Cardiac muscle cell (in vitro differentiated cells and primary cell): Measurements from ENCODE around the gene NME8. TPM values are rescaled to one million over a fixed set of nuclear protein-coding genes. Genes with fewer than 3 reads are reported as not detected.

ENCODE experiments used
- DNase-seq, 2 donors: peaks; one replicate each; pipeline versions ENCODE4 v3.0.0 to v3.0.0-alpha.2; 2010 to 2017; ENCODE audit warnings: low read depth in 1 of 2, low spot score in 1 of 2
- H3K27ac ChIP-seq: fragments of 200-600 bp; sonication (generic); 2 replicates; pipeline ENCODE4 v1.5.1; 2016
- H3K27me3 ChIP-seq: fragments of 200-600 bp; sonication (generic); 2 replicates; pipeline ENCODE4 v1.6.0; 2016; ENCODE audit warnings: control low read depth
- H3K36me3 ChIP-seq: fragments of 200-600 bp; sonication (generic); 2 replicates; pipeline ENCODE4 v1.5.1; 2016; ENCODE audit warnings: control low read depth
- H3K4me1 ChIP-seq: fragments of 200-600 bp; sonication (generic); 2 replicates; pipeline ENCODE4 v1.8.1; 2017; ENCODE audit warnings: low read depth, mild to moderate bottlenecking, mixed run types
- H3K4me3 ChIP-seq: fragments of 200-600 bp; sonication (generic); 2 replicates; pipeline ENCODE4 v1.5.1; 2016; ENCODE audit warnings: mild to moderate bottlenecking
- H3K9me3 ChIP-seq: fragments of 200-600 bp; sonication (generic); 2 replicates; pipeline ENCODE4 v1.5.1; 2017; ENCODE audit warnings: low read depth, mild to moderate bottlenecking, control low read depth
- polyA plus RNA-seq: library from polyadenylated mRNA; unstranded; fragments of >200 nt; fragmentation: Nextera tagmentation; extraction: Ambion mirVana; gene quantifications from 2 replicates; pipeline ENCODE4 v1.2.1, GENCODE V29; 2016
- total RNA-seq: library from RNA; depleted of rRNA; stranded (reverse); fragments of >200 nt; gene quantifications from 2 replicates; pipeline ENCODE4 v1.2.3, GENCODE V29; 2016
- TF ChIP-seq, protein P1 (sequence below): IDR thresholded peaks from 2 replicates; pipeline ENCODE4 v1.5.1; 2012; ENCODE audit warnings: low read depth, mild to moderate bottlenecking, low read length

Gene NME8
- total and polyA plus RNA-seq, 2 experiments from 2014 or later: 0.06 TPM; not detected in 1

- H3K4me3 ChIP-seq: no peak overlapping the region
- no peaks in the 10 kb centered on the region for H3K36me3 ChIP-seq
- no peak overlapping the region for H3K27ac ChIP-seq
- peaks cover 3% of the 10 kb centered on the region for H3K4me1 ChIP-seq
- no peaks in the 10 kb centered on the region for H3K27me3 ChIP-seq
- H3K9me3 ChIP-seq: no peaks in the 10 kb centered on the region
- TF ChIP-seq, protein P1, sequence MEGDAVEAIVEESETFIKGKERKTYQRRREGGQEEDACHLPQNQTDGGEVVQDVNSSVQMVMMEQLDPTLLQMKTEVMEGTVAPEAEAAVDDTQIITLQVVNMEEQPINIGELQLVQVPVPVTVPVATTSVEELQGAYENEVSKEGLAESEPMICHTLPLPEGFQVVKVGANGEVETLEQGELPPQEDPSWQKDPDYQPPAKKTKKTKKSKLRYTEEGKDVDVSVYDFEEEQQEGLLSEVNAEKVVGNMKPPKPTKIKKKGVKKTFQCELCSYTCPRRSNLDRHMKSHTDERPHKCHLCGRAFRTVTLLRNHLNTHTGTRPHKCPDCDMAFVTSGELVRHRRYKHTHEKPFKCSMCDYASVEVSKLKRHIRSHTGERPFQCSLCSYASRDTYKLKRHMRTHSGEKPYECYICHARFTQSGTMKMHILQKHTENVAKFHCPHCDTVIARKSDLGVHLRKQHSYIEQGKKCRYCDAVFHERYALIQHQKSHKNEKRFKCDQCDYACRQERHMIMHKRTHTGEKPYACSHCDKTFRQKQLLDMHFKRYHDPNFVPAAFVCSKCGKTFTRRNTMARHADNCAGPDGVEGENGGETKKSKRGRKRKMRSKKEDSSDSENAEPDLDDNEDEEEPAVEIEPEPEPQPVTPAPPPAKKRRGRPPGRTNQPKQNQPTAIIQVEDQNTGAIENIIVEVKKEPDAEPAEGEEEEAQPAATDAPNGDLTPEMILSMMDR: no peak
- DNase-seq: peak in 1 of 2 donors; percentile 74
Observed at GRCh38 chr7:37901890-37902524, 53.6 kb downstream of the NME8 start.

DNA sequence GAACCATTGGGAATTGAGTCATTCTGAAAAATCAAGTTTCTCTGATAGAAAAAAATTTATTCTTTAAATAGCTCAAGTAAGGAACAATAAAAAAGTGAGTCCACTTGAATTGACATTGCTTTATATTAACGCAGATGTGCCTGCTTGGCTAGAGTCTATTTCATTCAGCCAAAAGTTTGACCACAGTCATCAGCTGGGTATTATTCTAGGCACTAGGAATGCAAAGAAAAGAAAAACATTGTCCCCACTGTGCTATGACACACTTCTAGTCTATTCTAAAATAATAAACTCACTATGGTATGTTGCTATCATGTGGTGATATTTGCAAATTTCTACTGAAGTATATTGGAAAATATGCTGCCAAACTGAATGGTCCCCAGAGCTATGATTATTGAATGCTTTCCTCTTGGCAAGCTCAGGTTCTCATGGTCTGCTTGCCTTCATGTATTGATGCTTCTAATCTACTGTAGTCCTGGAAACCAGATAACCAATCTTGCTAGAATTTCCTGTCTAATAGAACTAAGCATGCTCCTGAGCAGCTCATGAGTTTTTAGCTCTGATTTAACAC is 59.9 kb downstream of the NME8 start:
- TF ChIP-seq, protein P1: no peak
- peak in 1 of 2 donors; percentile 79 for DNase-seq
- no peak overlapping the region for H3K27ac ChIP-seq
- peaks cover 20% of the 10 kb centered on the region for H3K27me3 ChIP-seq
- H3K36me3 ChIP-seq: no peaks in the 10 kb centered on the region
- no peaks in the 10 kb centered on the region for H3K4me1 ChIP-seq
- no peak overlapping the region for H3K4me3 ChIP-seq
- H3K9me3 ChIP-seq: no peaks in the 10 kb centered on the region

- no peak overlapping the region for H3K27ac ChIP-seq
- DNase-seq: no peak
- no peak overlapping the region for H3K4me3 ChIP-seq
- no peaks in the 10 kb centered on the region for H3K9me3 ChIP-seq
- H3K4me1 ChIP-seq: peaks cover 4% of the 10 kb centered on the region
- H3K27me3 ChIP-seq: peaks cover 61% of the 10 kb centered on the region
- H3K36me3 ChIP-seq: no peaks in the 10 kb centered on the region
- TF ChIP-seq, protein P1: no peak
Observed at GRCh38 chr7:37912756-37913155, 64.4 kb downstream of the NME8 start.

DNA sequence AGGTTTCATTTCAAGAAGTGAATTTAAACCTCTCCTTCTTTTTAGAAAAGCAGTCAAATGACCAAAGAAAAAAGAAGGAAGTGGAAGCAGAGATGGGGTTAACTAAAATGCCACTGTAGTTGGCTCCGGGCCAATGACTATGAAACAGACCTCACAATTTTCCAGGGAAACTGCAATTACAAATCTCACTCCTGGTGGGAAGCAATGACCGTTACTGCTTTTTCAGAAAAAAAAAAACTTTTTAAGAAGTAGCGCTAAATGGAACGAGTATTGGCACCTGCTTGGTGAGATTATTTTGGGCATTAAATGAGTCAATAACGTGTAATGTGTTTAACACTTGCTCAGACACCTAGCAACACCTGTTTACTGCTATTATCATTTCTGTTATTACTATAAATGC is 67.0 kb downstream of the NME8 start:
- TF ChIP-seq, protein P1: no peak
- peaks cover 81% of the 10 kb centered on the region for H3K27me3 ChIP-seq

DNA sequence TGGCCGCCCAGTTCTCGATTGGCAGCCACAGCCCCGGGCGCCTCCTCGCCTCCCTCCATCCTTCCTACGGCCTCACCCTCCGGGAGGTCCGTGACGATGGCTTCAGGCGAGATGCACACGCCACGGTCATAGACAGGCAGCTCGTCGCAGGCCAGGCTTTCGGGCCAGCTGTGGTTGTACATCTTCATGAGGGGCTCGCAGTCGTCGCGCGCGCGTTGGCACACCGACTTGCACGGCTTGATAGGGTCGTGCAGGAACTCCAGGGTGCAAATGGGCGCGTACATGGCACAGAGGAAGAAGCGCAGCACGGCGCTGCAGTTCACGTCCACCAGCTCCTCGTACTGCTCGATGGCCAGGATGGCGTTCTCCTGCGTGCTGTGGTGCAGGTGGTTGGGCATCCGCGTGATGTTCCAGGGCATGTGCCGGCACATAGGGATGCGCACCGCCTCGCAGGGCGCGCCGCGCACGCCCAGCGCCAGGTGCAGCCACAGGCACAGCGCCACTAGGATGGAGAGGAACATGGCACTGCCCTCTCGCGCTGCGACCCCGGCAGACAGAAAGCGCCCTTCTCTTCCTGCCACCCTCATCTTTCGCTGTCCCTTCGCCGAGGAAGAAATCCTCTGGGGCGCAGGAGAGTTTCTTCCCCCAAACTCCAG is 67.7 kb downstream of the NME8 start:
- peak in 1 of 2 donors; percentile 9 for DNase-seq
- TF ChIP-seq, protein P1: no peak
- no peaks in the 10 kb centered on the region for H3K36me3 ChIP-seq
- H3K4me1 ChIP-seq: peaks cover 4% of the 10 kb centered on the region
- H3K27ac ChIP-seq: no peak overlapping the region
- peaks cover 78% of the 10 kb centered on the region for H3K27me3 ChIP-seq
- no peaks in the 10 kb centered on the region for H3K9me3 ChIP-seq
- H3K4me3 ChIP-seq: peak overlapping the region; percentile 49

More for the DNA sequence above, 67.0 kb downstream of the NME8 start:
- Histone ChIP-seq H3K36me3 (no peaks in the 10 kb centered on the region), H3K9me3 (no peaks in the 10 kb centered on the region), H3K27ac (no peak overlapping the region), H3K4me3 (no peak overlapping the region), H3K4me1 (peaks cover 4% of the 10 kb centered on the region)
- peak in 1 of 2 donors; percentile 33 for DNase-seq
